ENCODE results near the gene CDH23.

- no peak for TF ChIP-seq CTCF (IDR thresholded peaks at IDR 0.05)
- no peak for TF ChIP-seq POLR2A (IDR thresholded peaks at IDR 0.05)
- TF ChIP-seq POLR2AphosphoS5 (IDR thresholded peaks at IDR 0.05) = no peak
Measured at GRCh38 chr10:71576842-71577241, 180.1 kb downstream of the CDH23 start.
